ENCODE data around the gene AP5M1.
"Not testable (repeated sequence)": the region's sequence is repeated elsewhere in the genome, so short reads cannot be mapped to it uniquely, and the experiment has no call there.

The AP5M1 gene

GRCh38 chr14:57291692-57292647, 23.2 kb downstream of the AP5M1 start:
- no peak for DNase-seq

GRCh38 chr14:57293866-57294837, 25.4 kb downstream of the AP5M1 start:
- no peak for DNase-seq

- no peak for DNase-seq
Observed at GRCh38 chr14:57295239-57295638, 26.5 kb downstream of the AP5M1 start.

GRCh38 chr14:57297852-57298251, 29.1 kb downstream of the AP5M1 start:
- DNase-seq: no peak

GRCh38 chr14:57299511-57299910, 30.7 kb downstream of the AP5M1 start:
- DNase-seq: no peak

GRCh38 chr14:57302883-57303282, 34.1 kb downstream of the AP5M1 start:
- no peak for DNase-seq

- DNase-seq: no peak
Observed at GRCh38 chr14:57314396-57315089, 45.8 kb downstream of the AP5M1 start.

- peak; percentile 81 for DNase-seq
Observed at GRCh38 chr14:57317248-57317833, 48.6 kb downstream of the AP5M1 start.

GRCh38 chr14:57319636-57320192, 50.9 kb downstream of the AP5M1 start:
- DNase-seq: no peak

- DNase-seq: no peak
Observed at GRCh38 chr14:57323721-57324120, 55.0 kb downstream of the AP5M1 start.

GRCh38 chr14:57326253-57326652, 57.5 kb downstream of the AP5M1 start:
- DNase-seq: no peak

GRCh38 chr14:57329833-57330232, 61.1 kb downstream of the AP5M1 start:
- no peak for DNase-seq

- DNase-seq: not testable (repeated sequence)
Observed at GRCh38 chr14:57332475-57332874, 63.7 kb downstream of the AP5M1 start.

GRCh38 chr14:57333726-57334125, 65.0 kb downstream of the AP5M1 start:
- not testable (repeated sequence) for DNase-seq

- DNase-seq: not testable (repeated sequence)
Observed at GRCh38 chr14:57343545-57344297, 75.0 kb downstream of the AP5M1 start.

- peak; percentile 73 for DNase-seq
Observed at GRCh38 chr14:57345106-57345505, 76.3 kb downstream of the AP5M1 start.

GRCh38 chr14:57346741-57347140, 78.0 kb downstream of the AP5M1 start:
- peak; percentile 89 for DNase-seq

All from NCI-H345 (cell line).